Limb (tissue), 2 donors: ENCODE results near the gene KANK3.
"Not testable (repeated sequence)": the region's sequence is repeated elsewhere in the genome, so short reads cannot be mapped to it uniquely, and the experiment has no call there.

ENCODE experiments used
- DNase-seq, 2 donors: peaks; one replicate each; pipeline ENCODE4 v3.0.0-alpha.2; 2016; ENCODE audit errors: extremely low spot score in 2 of 2

Gene KANK3

DNA sequence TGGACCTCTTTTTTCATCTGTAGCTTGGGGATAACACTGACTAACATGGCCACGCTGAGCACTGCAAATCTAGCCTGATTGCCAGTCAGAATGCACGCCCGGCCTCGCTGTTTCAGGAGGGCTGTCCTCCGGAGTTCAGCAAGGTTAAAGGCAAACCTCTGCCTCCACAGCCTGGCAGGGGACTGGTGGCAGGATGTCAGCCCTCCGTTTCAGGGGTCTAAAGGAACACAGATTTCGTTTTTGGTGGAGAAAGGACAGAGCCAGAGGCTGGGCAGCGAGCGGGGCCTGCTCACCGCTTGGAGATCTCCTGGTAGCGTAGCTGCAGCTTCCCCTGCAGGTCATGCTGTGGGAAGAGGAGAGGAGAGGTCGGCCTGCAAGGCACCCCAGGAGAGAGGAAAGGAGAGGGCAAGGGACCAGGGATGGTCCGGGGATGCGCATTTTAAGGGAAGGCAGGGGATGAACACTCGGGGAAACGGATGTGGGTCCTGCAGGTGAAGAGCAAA lies 22.4 kb downstream of the KANK3 start:
- DNase-seq: no peak

DNA sequence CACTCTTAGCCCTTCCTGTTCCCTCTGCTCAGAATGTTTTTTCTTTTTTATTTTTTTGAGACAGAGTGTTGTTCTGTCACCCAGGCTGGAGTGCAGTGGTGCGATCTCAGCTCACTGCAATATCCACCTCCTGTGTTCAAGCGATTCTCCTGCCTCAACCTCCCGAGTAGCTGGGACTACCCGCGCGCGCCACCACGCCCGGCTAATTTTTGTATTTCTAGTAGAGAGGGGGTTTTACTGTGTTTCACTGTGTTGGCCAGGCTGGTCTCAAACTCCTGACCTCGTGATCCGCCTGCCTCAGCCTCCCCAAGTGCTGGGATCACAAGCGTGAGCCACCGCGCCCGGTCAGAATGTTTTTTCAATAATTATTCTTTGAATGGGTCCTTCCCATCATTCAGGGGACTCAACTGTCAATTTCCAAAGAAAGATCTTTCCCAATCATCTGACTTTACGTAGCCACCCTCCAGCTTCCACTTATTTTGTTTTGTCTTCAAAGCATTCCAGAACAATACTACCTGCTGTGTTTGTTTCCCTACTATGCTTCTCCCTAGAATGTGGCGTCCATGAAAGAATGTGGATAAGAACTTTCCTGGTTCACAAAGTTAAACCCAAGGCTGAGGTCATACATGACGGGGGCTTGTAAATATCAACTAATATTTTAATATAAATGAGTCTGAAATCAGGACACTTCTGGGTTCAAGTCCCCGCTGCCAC lies 23.1 kb downstream of the KANK3 start:
- no peak for DNase-seq

DNA sequence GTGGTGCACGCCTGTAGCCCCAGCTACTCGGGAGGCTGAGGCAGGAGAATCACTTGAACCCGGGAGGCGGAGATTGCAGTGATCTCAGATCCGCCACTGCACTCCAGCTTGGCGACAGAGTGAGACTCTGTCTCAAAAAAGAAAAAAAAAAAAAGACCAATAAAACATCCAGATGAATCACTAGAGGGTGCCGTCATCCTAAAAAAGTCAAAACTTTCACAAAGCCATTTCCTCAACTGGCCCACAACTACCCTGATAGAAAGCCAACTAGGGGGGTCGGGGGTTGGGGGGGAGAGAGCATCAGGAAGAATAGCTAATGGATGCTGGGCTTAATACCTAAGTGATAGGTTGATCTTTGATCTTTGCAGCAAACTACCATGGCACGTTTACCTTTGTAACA lies 24.2 kb downstream of the KANK3 start:
- DNase-seq: not testable (repeated sequence)

DNA sequence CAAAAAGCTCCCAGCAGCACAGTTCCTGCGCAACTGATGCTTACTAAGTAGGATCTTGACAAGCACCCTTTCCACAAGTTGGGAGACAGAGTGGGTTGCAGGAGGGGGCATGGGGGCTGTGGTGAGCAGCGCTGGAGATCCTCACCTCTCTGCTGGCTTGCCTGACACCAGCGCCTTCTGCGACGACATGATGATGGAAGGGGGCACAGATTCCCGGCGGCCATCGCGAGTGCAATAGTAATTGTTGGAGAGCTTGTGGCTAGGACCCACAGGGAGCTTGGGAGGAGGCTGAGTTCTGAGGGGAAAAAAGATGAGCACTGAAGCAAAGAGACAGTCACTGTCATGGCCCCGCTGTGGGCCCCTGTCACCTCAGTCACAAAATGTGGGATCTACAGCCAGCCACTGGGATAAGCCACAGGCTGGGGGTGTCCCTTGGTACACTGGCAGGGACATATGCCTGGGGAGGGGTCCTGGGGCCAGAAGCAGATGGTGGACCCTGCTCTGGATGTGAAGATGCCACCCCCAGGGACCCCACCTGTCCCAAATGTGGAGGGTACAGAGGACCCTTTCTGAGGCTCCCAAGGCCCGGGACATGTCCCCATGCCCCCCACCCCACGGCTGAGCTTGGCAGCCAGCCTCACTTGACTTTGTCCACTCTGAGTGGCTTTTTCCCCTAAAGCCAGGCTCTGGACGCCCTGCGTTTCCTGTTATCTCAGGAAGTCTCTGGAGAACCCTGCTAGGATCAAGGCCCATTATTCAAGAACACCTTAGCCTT lies 26.5 kb downstream of the KANK3 start:
- no peak for DNase-seq

DNA sequence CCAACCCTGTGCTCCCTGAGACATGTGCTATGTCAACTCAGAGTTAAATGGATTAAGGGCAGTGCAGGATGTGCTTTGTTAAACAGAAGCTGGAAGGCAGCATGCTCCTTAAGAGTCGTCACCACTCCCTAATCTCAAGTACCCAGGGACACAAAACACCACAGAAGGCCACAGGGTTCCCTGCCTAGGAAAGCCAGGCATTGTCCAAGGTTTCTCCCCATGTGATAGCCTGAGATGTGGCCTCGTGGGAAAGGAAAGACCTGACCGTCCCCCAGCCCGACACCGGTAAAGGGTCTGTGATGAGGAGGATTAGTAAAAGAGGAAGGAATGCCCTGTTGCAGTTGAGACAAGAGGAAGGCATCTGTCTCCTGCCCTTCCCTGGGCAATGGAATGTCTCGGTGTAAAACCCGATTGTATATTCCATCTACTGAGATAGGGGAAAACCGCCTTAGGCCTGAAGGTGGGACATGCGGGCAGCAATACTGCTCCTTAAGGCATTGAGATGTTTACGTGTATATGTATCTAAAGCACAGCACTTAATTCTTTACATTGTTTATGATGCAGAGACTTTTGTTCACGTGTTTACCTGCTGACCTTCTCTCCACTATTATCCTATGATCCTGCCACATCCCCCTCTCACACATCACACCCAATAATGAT lies 28.0 kb downstream of the KANK3 start:
- not testable (repeated sequence) for DNase-seq

DNA sequence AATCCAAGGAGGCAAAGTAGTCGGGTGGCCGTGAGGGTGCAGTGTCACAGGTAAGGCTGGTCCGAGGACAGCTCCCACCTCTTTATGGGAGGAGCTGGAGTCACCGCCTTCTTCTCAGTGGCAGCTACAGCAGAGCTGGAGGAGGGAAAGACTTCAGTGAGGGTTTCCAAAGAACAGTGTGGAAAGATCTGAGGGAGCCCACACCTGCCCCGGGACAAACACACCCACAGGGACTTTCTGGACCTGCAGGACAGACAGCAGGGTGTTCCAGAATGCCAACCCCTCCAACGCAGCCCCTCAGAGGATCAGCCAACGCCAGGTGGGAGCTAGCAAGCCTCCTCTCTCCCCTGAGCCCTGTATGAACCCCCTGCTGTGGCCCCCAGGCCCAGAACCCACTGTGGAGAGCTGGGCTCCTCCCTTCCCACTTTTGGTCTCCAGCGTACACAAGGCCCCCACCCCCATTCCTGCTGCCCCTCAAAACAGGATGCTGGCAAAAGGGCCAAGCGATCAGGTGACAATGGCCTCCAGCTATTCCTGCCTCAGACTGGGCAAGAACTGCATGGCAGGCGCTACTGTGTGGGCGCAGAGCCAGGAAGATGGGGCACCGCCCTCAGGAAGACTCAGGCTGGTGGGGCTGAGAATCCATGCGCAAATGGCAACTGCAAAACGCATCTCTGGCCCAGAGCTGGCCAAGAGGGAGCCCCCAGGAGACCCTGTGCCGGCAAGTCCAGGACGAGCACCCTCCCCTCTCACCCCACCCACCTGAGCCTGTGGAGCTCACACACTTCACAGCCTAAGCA lies 31.4 kb downstream of the KANK3 start:
- DNase-seq: no peak

DNA sequence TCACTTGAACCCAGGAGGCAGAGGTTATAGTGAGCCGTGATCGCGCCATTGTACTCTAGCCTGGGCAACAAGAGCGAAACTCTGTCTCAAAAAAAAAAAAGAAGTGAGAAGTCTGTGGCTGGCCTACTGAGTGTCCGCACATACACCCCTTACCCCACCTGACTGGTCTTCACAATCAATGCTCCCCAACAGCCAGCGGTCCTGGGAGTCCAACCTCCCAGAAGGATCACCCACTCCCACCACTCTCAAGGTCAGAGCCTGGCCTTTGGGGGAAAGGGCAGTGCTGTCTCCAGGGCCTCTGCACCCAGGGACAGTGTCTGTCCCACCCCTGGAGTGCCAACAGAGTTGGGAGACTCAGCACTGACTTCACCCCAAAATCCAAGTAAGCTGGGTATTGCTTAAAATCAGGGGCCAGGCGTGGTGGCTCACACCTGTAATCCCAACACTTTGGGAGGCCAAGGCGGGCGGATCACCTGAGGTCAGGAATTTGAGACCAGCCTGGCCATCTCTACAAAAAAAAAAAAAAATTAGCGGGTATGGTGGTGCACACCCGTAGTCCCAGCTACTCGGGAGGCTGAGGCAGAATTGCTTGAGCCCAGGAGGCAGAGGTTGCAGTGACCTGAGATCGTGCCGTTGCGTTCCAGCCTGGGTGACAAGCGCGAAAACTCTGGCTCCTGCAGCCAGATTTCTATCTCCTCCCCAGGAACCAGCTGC lies 32.6 kb downstream of the KANK3 start:
- no peak for DNase-seq

DNA sequence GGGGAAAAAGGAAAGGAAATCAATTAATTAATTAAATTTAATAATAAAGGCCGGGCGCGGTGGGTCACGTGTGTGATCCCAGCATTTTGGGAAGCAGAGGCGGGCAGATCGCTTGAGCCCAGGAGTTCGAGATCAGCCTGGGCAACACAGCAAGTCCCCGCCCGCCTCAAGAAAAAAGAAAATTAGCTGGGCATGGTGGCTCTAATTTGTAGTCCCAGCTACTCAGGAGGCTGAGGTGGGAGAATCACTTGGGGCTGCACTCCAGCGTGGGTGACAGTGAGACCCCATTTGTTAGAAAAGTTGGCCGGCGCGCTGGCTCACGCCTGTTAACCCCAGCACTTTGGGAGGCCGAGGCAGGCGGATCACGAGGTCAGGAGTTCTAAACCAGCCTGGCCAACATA lies 34.2 kb downstream of the KANK3 start:
- no peak for DNase-seq

DNA sequence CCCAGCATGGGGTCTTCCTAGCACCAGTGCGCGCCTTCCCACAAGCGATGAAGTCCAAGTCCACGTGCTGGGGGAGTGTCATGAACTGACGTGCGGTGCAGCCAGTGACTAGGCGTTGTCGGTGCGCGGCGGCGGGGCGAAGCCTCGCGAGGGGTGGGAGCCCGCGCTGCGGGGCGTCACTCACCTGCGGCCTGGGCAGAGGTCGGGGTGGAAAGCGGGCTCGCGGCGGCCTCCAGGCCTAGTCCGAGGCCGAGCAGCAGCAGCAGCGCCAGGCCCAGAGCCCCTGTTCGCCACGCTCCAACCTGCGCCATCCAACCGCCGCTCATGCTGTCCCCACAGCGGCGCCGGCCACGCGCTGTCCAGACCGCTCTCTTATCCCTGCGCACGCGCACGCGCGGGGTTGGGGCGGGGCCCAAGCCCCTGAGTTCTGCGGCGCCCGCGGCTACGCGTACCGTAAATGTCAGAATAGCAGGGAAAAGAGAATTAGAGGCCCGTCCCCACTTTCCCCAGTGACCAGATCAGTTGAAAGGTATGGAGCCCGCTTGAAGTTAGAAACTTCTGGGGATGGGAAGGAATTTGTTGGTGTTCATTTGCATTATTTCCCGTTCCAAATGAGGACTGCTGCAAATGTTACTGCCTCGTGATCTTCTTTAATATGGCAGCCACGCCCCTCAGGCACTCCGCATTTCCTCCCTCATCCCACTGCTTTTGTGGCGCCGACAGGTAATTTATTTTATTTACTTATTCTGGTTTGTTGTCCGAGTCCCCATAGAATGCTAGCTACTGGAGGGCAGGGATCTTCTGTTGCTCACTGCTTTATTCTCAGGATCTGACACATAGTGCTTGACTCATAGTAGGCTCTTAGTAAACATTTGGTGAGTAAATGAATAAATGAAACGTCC lies 34.8 kb downstream of the KANK3 start, which contains the start of gene CD320:
CD320 (minus strand) TSS at position 394 of the 902 bp plus-strand sequence; CDS start at position 326, 68 bp downstream.
- peak; percentile 91 to 93 for DNase-seq

DNA sequence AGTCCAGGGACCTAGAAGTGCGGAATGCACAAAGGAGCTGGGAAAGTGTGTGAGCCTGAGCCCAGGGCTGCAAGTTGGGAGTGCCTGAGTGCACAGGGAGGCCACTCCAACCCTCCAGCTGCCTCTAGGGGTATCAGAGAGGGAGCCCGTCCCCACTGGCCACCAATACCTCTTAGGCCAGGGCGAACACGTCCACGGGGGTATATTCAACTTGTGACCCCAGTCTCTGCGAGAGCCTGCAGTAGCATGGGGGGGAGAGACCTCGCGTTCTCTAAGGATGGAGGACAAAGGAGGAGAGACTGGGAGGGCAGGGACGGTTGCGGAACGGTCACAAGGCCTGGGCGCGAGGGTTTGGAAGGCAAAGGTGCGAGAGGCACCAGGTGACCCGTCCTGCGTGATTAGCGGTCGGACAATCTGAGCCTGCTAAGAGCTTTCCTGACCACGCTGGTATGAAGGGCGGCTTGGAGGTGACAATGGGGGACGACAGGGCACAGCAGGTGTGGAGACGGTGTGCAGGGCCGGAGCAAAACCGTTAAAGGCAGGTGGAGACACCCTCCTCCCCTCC lies 35.6 kb downstream of the KANK3 start:
- no peak for DNase-seq

DNA sequence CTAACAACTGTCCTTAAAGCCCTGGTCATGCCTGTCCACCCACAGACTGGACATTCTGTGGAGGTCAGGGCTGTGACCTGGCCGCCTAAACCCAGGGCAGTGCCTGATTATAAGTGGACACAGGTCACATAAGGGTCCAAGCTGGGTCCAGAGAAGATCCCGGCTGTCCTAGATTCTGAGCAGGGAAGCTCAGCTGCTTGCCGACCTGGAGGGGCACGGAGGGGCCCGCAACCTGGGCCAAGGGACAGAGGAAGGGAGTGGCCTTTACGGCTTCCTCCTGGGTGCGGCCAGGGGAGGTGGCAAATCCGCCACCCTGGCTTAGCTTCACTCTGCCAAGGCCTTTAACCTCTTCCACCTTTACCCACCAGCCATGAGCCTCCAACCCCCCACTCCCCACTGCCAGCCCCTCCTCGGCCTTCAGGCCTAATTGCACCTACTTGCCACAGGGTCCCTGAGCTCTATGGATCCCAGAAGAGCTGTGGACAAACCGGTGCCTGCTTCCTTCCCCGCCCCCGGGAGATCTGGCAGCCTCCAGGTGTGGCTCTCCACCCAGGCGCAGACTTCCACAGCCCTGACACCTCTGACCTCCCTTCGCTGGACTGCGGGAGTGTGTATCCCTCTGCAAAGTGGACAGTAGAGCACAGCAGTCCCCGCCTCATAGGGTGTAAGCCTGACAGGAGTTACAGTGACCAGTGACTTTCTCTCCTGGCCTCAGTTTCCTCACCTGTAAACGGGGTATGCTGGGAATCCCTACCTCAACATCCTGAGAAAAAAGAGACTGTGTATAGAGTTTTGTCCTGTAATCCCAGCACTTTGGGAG lies 36.6 kb downstream of the KANK3 start:
- DNase-seq: no peak

DNA sequence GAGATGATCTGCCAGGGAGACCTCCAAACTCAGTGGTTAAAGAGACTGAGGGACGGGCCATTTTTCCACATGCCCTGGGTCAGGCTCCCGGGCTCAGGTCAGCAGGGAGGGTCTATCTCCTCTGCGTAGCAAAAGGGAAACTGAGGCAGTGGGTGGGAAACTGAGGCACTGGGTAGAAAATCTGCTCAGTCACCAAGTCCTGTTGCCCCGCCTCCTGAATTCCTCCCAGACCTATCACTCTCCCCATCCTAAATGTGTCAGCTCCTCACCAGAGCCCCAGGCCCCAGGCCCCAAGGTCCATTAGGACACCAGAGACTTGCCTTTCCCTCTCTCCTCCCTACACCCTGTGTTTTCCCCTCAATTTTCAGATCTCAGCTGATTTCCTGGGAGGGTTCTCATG lies 37.3 kb downstream of the KANK3 start:
- no peak for DNase-seq

DNA sequence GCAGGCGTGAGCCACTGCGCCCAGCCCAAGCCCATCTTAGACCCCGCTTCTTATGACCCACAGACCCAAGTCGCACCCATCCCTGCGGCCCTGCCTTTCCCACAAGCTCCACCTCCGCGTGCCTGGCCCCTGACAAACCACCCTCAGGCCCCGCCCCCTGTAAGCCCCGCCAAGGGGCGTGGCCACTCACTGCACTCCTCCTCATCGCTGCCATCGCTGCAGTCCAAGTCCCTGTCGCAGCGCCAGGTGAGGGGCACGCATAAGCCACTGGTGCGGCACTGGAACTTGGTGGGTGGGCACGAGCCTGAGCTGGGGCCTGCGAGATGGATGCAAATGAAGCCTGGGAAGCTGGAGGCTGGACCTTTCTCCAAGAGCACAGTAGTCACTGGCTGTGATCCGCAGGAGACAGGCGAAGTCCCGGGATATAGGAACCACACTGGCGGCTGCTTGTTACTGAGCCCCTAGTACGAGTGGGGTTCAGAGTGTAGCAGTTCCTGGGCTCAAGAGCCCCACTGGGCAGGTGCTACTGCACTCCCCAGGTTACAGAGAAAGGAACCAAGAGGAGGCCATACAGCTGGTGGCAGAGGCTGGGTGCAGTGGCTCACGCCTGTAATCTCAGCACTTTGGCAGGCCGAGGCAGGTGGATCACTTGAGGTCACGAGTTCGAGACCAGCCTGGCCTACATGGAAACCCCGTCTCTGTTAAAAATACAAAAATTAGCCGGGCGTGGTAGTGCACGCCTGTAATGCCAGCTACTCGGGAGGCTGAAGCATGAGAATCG lies 38.0 kb downstream of the KANK3 start:
- DNase-seq: no peak

DNA sequence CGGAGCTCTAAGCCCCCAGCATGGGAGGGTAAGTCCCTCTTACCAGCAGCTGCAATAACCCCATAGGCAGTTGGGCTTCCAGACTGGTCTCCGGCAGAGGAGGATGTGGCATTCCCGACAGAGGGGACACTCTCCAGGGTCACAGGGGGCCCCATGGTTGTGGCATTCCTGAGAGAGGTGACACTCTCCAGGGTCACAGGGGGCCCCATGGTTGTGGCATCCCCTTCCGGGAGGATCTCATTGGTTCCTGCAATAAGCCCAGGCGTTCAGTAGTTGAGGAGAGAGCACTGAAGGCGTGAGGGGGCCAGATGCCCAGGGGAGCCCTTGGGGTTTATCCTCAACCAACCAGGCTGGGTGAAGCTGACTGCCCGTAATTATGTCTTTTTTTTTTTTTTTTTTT lies 40.3 kb downstream of the KANK3 start:
- no peak for DNase-seq

DNA sequence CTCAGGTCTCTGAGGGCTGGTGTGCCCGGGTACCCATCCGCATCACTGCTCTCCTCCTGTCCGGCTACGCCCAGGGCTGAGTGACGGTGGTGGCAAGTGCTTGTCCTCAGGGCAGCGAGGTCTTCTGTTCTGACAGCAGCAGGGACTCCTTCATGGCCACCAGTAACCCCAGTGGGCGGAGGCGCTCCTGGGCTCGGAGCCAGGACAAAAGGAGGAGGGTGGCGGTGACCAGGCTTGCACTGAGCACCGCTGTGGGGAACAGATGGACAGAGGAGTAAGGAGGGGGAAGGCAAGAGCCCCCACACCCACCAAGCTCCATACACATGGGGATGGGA lies 40.7 kb downstream of the KANK3 start:
- peak in 1 of 2 donors; percentile 38 for DNase-seq

DNA sequence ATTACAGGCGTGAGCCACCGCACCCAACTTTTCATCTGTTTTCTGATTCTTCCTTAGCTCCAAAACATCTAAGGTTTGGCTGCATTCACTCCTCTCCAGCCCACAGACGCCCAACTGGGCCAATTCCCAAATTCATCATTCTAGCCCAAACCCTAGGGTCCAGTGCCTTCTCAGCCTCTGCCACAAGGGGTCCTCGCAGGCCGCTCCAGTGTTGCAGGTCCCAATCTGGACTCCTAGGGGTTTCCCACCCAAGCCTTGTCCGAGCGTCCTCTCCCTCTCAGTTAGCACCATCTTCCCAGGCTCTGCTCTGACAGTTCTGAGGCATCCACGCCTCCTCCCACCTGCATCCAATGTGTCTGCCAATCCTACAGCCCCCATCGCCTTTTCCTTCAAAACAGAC lies 51.7 kb downstream of the KANK3 start:
- DNase-seq: not testable (repeated sequence)

DNA sequence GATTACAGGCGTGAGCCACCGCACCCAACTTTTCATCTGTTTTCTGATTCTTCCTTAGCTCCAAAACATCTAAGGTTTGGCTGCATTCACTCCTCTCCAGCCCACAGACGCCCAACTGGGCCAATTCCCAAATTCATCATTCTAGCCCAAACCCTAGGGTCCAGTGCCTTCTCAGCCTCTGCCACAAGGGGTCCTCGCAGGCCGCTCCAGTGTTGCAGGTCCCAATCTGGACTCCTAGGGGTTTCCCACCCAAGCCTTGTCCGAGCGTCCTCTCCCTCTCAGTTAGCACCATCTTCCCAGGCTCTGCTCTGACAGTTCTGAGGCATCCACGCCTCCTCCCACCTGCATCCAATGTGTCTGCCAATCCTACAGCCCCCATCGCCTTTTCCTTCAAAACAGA lies 66.6 kb downstream of the KANK3 start:
- DNase-seq: not testable (repeated sequence)
